Right lobe of liver (tissue), 4 donors: ENCODE results near the gene APMAP.

Experiments
- POLR2A ChIP-seq: fragments of 450-650 bp; IDR thresholded peaks from one replicate; pipeline ENCODE4 v1.6.1; 2017; ENCODE audit warnings: antibody characterized with exemption, mild to moderate bottlenecking
- TF ChIP-seq, protein P1 (sequence below), 4 donors: fragments of 200-600 bp in 3 of 4; fragments of 450-650 bp in 1 of 4; IDR thresholded peaks; one replicate each; pipeline versions ENCODE4 v1.5.1 to v1.8.0; 2016 to 2022; ENCODE audit warnings: antibody characterized with exemption in 4 of 4, mild to moderate bottlenecking in 2 of 4
- donor health status: DM: no; HTN: no; CAD: no.
- donor health status: DM: no; HTN: no; CAD: no.
- donor health status: DM: no; HTN: yes; CAD: no.

GRCh38 chr20:24915440-24915839 is 77.1 kb downstream of the APMAP start:
- TF ChIP-seq, protein P1, sequence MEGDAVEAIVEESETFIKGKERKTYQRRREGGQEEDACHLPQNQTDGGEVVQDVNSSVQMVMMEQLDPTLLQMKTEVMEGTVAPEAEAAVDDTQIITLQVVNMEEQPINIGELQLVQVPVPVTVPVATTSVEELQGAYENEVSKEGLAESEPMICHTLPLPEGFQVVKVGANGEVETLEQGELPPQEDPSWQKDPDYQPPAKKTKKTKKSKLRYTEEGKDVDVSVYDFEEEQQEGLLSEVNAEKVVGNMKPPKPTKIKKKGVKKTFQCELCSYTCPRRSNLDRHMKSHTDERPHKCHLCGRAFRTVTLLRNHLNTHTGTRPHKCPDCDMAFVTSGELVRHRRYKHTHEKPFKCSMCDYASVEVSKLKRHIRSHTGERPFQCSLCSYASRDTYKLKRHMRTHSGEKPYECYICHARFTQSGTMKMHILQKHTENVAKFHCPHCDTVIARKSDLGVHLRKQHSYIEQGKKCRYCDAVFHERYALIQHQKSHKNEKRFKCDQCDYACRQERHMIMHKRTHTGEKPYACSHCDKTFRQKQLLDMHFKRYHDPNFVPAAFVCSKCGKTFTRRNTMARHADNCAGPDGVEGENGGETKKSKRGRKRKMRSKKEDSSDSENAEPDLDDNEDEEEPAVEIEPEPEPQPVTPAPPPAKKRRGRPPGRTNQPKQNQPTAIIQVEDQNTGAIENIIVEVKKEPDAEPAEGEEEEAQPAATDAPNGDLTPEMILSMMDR (IDR thresholded peaks at IDR 0.05), result no peak
- no peak for TF ChIP-seq POLR2A
